Left renal pelvis (tissue), 4 donors: ENCODE data around the gene COL20A1. TPM values are rescaled to one million over a fixed set of nuclear protein-coding genes. Genes with fewer than 3 reads are reported as not detected.
"Not testable (repeated sequence)": the region's sequence is repeated elsewhere in the genome, so short reads cannot be mapped to it uniquely, and the experiment has no call there.

Experiments used
- DNase-seq, 4 donors: peaks; one replicate each; pipeline ENCODE4 v3.0.0-alpha.2; 2013; ENCODE audit warnings: low read depth in 4 of 4, low spot score in 3 of 4
- polyA plus RNA-seq, 4 donors: library from polyadenylated mRNA; unstranded; fragments of 120-200 nt; gene quantifications; one replicate each; pipeline ENCODE4 v1.2.1, GENCODE V29; 2013; ENCODE audit not compliant: insufficient read length in 4 of 4

The COL20A1 gene
- polyA plus RNA-seq, 4 donors = 0.37 to 0.89 (median 0.68) TPM

DNA sequence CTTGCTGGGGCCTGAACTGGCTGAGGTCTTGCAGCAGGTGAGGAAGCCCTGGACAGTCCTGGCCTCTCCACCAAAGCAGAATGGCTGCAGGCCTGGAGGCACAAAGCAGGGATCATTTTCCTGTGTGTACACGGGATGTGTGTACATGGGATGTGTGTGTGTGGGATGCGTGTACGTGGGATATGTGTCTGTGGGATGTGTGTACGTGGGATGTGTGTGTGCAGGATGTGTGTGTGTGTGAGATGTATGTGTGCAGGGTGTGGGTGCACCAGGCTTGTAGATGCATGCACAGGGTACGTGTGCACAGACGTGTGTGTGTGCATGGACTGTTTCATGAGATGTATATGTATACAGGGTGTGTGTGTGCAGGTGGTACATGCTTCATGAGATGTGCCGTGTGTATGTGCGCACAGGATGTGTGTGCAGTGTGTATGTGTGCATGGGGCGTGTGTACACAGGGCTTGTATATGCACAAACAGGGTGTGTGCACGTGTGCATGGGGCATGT is 76.1 kb downstream of the COL20A1 start:
- no peak for DNase-seq

DNA sequence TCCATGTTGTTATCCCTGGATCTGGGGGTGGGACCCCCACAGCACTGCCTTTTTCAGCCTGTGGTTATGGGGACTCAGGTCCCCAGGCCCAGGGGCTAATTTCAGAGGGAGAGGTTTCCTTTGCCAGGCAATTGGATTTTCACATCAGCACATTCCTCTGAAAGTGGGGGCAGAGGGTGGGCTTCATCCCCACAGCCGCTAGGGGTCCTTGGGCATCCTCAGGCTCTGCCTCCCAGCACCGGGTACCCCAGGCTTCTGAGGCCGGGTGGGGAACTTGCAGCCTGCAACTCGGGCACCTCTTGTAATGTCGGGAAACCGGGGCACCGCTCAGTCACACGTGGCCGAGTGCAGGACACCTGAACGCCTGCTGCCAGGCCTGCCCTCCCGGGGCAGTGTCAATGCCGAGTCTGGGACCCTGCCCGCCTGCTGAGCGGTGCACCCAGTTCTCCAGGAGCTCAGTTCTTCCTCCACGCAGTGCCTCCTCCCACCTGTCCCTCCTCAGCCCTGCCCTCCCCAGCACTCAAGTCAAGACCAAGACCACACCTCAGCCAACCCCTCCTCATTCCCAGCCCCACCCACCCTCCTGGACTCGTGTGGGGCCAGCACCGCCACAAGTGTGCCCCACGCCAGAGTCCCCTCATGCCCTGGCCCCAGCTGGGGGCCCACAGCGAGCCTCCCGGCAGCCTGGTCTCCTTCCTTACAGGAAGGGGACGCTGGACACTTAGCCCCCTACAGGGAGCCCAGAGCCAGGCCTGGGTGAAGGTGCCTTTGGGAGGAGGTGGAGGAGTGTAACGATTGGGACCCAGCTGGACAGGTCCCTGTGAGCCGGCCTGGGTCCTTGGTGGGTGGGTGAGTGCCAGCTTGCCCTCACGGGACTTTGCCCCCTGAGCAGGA is 77.0 kb downstream of the COL20A1 start:
- DNase-seq = no peak

DNA sequence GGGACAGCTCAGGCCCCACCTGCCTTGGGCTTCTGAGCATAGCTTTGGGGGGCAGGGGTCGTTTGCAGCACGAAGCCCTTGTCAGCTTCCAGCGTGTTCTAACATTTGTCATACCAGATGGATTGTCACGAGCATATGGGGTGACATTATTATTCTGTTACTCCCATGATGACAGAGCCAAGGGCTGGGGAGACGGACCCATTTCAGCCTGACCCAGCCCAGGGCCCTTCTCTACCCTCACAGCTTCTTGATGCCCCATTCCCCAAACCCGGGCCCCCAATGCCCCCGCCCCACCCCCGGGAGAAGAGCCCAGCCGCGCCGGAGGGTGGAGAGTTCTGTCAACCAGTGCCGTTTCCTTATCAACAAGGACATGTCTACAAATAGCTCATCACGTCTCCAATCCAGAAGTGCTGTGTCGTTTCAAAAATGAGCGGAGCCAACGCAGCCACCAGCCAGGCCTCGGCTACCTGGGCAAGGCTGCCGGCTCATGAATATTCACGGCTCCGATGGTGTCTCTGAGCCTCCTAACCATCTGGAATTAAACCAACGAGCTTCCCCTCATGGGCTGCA is 77.7 kb downstream of the COL20A1 start:
- no peak for DNase-seq

DNA sequence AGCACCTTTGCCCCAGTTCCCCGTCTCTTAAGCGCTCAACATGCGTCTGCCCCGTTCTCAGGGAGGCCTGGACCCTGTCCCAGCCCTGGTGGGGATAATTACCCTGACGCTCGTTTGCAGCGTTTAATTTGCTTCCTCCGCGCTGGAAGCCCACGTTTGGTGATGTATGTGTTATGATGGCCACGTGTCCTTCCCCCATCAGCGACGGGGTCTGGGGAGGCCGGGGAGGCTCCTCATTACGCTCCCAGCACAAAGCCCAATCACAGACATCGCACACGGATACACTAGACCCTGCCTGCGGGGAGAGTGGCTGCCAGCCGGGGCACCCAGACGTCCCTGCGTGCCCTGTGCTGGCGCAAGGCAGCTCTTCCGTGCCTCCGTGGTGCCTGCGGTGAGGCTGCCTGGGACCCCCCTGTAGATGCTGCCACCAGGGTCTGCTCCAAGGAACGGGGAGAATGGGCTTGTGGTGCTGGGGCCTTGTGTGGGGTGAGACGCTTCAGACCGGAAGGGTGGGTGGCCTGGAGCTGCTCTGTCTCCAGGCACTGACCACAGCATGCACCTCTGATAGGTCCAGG is 78.4 kb downstream of the COL20A1 start:
- DNase-seq = no peak

DNA sequence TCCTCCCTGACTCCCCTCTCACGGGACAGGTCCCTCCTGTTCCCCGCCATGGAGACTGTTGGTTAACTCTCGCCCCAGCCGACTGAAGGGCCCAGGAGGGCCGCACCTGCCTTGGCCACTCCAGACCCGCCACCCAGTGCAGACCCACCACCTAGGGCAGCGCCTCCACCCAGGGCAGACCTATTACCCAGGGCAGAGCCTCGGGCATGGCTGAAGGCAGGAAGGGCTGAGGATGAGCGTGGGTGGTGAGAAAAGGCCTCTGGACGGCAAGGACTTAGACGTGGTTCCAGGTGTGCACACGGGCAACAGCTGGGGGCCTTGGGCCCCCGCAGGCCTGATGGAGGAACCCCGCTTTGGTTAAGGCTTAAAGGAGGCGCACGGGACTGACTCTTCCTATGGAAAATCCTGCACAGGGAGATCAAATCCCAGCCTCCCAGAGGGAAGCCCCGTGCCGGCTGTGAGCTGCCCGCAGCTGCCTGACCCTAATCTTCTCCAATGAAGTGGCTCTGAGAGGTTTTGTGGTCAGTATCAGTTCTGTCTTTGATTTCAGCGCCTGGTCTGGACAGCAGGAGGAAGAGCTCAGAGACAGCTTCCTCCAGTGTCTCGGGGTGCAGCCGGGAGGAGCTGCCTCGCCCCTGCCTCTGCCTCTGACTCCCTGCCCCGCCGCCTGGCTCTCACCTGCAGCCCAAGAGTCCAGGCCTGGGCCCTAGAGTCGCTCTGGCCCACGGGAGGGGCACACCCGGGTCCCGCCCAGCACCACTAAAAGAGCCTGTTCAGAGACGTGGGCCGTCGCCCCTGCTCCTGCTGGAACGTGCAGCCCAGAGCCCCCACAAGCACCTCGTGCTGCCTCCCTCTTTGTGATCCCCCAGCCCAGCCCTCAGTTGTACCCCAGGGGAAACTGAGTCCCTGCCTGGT is 80.2 kb downstream of the COL20A1 start:
- DNase-seq = no peak

DNA sequence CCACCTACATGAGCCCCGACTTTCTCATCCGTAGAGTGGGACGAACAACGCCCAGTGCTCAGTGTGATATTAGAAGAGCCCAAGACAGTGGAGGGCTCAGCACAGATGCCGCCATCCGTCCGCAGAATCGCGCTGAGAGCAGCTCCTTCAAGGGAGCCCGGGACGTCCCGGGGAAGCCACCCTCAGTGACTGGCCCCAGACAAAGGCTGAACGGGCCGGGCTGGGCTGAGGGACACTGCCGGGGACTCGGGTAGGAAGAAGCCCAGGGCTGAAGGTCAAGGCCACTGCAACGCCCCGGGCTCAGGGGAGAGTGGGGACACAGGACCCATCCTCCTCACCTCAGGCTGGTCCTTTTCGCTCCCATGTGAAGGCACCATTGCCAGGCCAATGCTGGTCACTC is 81.0 kb downstream of the COL20A1 start:
- no peak for DNase-seq

DNA sequence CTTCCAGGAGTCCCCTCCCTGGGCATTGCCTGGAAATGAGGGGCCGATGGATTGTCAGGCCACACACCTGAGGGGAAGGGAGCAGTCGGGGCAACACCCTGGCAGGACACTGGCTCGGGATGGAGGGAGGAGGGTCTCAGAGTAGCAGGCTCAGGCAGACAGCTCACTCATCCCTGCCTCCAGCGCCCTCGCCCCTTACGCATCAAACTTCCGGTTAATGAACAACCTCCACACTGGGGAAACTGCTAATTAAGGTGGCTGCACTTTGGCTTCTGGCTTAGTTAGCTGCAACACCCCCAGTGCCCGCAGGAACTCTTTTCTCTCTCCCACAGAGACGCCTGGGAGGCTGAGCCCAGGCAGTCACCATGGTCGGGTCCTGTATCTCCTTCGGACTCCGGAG is 81.5 kb downstream of the COL20A1 start:
- no peak for DNase-seq

DNA sequence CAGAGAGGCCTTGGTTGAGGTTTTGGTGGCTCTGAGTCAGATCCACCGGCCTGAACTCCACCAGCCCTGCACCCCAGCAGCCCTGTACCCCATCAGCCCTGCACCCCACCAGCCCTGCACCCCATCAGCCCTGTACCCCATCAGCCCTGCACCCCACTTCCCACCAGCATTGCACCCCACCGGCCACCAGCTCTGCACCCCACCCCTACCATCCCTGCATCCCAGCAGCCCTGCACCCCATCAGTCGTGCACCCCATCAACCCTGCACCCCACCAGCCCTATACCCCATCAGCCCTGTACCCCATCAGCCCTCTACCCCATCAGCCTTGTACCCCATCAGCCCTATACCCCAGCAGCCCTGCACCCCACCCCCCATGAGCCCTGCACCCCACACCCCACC is 82.5 kb downstream of the COL20A1 start:
- no peak for DNase-seq

DNA sequence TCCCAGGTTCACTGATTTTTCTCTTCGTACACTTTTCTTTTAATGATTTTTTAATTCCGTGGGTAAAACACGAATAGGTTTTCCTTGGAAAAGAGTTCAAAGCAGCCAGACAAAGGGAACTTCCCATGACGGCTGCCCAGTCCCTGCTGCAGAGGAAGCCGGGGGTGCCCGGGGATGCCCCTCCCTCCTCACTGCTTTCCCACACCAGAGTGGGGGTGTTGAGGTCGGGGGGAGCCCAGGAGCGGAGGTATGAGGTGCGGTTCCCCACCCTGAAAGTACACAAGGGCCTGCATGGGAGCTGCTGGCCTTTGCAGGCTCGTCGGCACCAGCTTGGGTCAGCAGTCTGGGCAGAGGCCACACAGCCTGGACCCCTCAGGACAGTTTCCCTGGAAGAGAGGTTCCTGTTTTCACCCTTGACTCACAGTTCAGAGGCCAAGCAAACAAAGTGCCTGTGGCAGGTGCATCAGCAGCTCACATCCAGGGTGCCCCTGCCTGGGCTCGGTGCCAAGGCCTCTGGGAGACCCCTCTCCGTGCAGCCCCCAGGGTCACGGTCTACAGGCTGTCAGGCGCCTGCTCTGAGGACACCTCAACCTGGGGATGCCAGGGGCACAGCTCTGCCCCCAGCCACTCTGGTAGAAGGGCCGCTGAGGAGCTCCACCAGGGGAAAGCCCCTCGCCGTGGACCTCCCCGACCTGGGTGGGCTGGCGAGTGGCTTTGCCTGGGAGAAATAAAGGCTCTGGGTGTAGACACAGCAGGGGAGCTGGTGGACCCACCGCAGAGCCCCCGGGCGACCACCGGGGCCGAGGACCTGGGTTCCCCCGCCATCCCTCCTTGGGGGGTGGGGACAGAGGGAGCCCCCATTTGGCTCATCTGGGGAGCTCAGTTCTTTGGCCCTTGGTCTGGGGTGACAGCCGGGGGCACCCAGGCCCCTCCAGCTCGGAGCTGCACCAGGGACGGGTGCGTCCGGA is 83.6 kb downstream of the COL20A1 start:
- DNase-seq = no peak

DNA sequence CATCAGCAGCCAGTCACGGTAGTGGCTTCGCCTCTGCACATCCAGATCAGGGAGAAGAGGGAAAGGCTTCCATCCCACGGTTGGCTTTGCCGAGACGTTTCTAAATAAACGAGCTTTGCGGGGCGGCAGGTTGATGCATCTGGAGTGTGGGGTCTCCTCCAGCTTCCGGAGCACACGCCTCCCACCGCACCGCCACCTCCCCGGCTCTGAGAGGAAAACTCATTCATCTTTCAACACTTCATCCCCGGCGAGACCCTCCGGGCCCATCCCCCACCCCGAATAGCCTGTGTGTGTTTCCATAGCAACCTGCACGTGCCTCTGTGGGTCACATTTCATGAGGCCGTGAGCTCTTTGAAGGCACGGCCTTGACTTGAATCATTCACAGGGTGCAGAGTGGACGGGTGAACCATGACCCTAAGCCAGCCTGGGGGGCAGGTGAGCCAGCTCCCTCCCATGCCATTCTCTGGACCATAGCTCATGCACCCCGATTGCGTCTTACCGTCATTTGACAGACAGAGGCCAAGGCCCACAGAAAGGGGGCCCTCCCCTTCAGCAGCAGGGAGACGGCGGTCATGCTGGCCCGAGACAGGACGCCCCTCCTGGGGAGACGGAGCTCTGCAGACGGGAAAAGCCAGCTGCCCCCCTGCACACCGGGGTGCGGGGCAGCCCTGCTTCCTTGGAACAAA is 84.4 kb downstream of the COL20A1 start:
- DNase-seq = peak in 2 of 4 donors; percentile 55 to 69

DNA sequence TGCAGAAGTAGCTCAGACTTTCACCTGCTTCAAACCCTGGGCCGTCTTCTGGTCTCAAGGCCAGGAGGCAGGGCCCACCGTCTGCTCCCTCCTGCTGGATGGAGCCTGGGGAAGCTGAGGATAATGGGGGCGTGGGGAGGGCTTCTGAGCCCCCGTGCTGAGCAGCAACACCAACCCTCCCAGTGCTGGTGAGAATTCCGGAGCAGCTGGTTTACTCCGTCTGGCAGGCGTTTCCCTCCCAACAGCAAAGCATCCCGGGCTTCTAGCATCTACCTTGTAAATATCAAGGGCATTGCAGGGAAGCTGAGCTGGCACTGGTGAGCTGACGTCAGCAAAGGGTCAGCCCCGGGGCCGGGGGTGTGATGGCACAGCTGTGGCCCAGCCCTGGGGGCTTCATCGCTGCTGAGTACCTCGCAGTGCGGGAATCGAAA is 85.0 kb downstream of the COL20A1 start:
- DNase-seq = no peak

DNA sequence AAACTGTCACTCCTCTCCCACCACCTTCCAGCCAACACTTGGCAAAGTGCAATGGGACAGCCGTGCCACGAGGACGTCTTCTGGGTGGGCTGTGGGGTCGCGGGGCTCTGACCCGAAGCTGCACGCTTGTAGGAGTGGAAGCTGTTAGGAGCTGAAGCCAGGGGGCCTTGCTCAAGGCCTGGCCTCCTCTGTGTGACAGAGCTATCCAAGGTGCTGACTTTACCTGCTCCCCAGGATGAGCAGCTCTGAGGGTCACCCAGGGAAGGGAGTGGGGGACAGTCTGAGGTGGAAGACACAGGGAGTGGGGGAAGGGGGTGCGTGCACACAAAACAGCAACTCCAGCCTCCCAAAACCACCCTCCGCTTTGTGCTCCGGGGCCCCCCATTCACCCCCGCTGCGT is 85.6 kb downstream of the COL20A1 start:
- no peak for DNase-seq

DNA sequence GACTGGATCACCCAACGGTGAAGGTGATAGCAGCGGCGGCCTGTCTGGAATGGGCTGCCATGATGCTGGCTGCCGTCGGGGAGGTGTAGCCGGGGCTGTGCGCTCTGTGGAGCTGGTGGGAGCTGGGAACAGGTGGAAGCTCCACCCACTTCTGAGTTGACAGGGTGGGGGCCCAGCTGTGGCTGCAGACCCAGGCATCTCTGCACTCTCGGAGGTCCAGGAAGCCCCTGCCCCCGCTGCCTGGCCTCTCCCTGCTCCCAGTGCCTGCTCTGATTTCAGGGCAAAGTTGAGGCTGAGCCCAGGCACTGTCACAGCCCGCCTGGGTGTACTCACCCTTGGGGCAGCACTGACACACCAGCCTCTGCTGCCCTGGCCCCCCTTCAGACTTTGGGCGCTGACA is 86.3 kb downstream of the COL20A1 start:
- DNase-seq = no peak

DNA sequence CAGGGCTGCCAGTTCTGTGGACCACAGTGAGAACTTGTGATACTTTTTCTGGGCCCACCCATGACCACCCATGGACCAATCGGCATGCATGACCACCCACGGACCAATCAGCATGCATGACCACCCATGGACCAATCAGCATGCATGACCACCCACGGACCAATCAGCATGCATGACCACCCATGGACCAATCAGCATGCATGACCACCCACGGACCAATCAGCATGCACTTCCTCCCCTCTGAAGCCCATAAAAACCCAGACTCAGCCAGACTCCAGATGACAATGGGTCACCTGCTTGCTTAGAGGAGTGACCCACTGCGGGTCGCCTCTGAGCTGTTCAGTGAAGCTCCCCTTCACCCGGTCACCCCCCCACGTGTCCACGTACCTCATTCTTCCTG is 86.9 kb downstream of the COL20A1 start:
- DNase-seq = not testable (repeated sequence)

DNA sequence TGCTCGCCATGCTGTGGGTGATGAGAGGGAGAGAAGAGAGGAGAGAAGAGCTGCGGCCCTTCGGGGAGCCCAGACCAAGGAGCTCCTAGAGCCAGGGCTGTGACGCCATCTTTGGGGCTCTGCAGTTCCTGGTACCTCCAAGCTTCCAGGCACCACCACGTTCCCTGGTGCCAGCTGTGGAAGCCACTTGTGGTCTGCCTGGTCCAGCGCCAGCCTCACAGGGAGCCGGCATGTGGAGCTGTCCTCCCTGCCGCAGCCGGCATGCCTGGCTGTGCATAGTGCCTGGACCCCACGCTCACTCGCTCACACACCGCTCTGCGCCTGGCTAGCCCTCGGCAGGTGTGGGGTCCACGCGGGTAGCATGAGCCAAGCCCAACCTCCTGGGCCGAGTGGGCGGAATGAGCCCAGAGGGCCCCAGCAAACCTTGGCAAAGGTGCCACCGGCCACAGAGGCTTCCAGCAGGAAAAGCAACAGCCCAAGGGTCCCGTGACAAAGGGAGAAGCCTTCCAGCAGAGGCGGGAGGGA is 87.4 kb downstream of the COL20A1 start:
- DNase-seq = no peak

DNA sequence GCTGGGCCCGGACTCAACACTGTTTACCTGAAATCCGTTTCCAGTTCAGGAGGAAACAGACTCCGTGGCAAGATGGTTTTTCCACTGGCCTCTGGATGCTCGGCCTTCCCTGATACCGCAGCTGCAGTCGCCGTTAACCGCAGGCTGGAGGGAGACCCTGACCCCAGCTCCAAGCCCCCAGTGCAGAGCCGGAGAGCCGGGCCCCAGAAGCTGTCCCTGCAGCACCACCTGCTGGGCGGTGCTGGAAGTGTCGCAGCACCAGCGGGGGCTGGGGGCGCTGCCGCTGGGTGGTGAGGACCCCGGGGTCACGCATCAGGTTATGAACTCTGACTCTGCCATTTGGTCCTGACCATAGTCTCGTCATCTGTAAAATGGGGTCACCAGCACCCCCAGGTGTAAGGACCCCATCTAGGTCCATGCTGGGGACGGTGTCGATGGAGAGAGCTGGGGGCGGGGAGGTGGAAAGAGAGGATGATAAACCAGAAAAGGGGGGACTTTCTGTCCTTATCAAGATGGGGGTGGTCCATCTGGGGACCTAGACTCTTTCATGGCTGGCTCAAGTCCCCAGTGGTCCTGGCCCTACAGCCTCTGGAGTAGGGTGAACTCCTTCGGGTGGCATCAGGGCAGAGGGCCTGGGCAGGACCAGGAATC is 88.9 kb downstream of the COL20A1 start:
- no peak for DNase-seq

DNA sequence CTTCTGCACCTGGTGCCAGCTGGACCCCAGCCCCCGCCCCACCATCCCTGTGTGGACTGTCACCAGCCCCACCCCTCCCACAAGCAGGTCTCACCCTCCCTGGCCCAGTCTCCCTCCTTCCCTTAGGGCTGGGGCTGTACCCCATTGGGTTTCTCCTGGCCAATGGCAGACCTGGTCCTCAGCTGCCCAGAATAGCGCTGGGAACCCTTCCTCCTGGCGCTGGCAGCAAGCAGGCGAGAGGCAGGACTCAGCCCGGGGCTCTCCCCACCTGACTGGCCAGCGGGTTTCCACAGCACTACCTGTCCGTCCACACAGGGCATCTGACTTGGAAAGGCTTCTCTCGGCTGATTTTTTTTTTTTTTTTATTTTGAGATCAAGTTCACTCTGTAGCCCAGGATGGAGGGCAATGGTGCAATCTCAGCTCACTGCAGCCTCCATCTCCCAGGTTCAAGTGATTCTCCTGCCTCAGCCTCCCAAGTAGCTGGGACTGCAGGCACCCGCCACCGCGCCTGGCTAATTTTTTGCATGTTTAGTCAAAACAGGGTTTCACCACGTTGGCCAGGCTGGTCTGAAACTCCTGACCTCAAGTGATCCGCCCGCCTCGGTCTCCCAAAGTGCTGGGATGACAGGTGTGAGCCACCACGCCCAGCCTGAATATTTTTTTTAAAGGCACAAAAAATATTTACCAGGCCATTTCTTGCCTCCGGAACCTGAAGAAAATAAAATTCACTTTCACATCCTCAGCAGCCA is 89.7 kb downstream of the COL20A1 start:
- no peak for DNase-seq
